Measurements from ENCODE around the gene SNX25.
"Not testable (repeated sequence)": the region's sequence is repeated elsewhere in the genome, so short reads cannot be mapped to it uniquely, and the experiment has no call there.

Gene SNX25

DNA sequence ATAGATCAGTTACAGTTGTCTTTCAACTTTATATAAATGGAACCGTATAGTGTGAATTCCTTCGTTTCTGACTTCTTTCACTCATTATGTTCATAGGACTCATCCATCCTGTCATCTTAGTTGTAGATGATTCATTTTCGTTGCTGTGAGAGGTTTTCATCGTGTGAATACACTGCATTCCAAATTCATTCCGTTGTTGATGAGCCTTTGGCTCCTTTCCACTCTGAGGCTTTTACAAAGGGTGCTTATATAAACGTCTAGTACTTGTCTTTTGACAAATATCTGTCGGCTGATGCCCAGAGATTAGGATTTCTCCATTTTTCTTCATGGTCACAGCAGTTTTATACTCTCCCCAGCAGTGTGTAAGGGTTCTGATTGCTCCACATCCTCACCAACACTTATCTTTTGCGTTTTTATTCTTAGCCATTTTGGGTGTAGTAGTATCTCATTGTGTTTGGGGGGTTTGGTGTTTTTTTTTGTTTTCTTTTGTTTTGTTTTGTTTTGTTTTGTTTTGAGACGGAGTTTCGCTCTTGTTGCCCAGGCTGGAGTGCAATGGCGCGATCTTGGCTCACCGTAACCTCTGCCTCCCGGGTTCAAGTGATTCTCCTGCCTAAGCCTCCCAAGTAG, 137.7 kb downstream of the SNX25 start:
- DNase-seq: no peak

GRCh38 chr4:185351691-185352090, 142.3 kb downstream of the SNX25 start:
- no peak for DNase-seq

DNA sequence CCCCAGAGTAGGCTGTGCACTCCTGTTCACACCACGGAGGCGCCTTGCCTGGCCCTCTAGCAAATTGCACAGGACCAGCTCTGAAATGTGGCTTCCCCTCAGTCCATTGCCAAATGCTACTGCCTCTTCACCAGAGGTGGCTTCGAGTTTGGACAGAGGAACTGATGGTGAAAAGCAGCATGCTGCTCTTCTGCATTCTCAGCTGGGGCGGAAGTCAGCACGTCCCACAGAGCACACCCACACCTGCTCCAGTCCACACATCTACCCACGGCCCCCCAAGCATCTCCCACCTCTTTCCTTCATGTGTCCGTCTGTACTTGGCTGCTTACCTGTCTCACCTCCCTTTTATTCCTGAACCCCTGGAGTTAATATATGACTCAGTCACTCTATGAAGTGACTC, 142.8 kb downstream of the SNX25 start:
- DNase-seq: no peak

- DNase-seq: no peak
These were observed 143.3 kb downstream of the SNX25 start for GRCh38 chr4:185352741-185353140.

DNA sequence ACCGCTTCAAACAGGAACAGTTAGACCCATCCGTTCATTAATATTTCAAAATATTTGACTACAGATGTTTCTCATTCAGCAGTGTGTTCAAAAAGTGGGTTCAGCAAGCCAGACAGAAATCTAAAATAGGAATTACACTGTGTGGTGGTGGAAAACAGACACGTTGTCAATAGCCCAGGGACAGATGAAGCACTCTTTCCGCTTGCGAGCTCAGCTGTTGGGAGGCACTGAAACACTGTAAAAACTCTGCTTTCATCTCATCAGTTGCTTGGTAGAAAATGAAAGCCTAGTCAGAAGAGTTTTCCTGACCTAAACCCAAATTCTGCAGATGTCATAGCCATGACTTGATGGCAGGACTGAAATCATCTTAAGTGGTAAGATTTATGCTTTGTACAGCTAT, 147.8 kb downstream of the SNX25 start:
- DNase-seq: no peak

GRCh38 chr4:185357733-185358440, 148.5 kb downstream of the SNX25 start:
- DNase-seq: no peak

- no peak for DNase-seq
These were observed 149.1 kb downstream of the SNX25 start for GRCh38 chr4:185358514-185358913.

GRCh38 chr4:185358959-185359358, 149.6 kb downstream of the SNX25 start:
- DNase-seq: no peak

DNA sequence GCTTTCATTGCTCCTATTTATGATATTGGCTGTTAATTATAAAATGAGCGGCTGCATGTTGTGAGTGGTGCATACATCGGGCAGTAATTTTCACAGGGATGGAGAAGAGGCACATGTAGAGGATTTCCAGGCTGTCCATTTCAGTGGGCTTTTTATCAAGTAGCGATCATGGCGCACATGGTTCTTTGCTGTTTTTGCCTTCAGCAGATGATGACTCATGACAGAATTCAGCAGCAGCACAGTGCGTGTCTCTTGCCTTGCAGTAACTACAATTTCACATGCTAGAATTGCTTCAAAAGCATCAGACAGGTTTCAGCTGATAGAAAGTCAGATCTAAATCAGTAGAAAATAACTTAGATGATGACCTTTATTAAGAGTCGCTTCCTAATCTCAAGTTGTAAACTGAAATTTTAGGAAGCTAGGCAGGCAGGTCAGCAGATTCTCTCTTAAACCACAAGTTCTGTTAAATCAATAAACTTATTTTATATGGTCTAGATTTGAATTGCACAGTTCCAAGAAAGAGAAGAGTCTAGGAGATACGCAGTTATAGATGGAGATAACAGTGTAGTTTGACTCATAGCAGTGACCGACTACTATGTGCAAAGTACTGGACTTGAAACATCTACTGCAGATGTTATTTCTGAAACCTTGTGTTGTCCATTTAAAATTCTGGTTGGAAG, 150.5 kb downstream of the SNX25 start:
- DNase-seq: no peak

DNA sequence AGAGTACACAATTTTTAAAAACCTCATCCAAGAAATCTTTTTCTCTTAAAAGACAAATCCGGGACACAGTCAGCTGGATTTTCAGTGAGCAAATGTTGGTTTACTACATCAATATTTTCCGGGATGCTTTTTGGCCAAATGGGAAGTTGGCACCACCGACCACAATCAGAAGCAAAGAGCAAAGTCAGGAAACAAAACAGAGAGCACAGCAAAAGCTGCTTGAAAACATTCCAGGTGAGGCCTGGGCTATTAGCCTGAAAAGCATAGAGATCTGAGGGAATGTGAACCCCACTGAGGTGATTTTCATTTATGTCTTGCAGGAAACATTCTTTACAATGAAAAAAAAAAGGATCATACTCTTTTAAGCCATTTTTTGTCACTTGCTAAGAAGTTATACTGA, 152.5 kb downstream of the SNX25 start:
- no peak for DNase-seq

DNA sequence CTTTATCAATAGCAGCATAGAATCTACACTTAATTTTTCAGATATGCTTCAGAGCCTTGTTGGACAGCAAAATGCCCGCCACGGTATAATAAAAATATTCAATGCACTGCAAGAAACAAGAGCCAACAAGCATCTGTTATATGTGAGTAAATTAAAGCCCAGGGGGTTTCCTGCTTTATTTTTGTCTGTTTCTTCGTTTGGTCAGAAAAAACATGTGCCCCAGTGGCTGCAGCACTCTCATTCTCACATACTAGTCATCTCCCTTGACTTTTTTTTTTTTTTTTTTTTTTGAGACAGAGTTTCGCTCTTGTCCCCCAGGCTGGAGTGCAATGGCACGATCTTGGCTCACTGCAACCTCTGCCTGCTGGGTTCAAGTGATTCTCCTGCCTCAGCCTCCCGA, 153.2 kb downstream of the SNX25 start:
- not testable (repeated sequence) for DNase-seq

DNA sequence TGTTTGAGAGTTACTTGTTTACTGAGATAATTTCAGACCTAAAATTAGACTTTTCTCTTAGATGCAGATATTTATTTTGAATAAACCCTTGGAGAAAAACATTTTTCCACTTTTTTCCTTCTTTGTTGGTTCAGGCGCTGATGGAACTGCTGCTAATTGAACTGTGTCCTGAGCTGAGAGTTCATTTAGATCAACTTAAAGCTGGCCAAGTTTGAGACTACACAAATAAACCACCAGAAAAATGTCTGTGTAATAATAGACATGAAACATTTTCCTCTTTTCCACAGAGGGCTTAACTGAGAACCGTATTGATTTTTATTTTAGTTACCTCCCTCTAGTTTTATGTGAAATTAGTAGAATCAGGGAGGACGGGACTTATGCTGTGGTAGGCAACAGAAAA, 153.9 kb downstream of the SNX25 start:
- DNase-seq: no peak

GRCh38 chr4:185364886-185365285, 155.5 kb downstream of the SNX25 start:
- DNase-seq: no peak

DNA sequence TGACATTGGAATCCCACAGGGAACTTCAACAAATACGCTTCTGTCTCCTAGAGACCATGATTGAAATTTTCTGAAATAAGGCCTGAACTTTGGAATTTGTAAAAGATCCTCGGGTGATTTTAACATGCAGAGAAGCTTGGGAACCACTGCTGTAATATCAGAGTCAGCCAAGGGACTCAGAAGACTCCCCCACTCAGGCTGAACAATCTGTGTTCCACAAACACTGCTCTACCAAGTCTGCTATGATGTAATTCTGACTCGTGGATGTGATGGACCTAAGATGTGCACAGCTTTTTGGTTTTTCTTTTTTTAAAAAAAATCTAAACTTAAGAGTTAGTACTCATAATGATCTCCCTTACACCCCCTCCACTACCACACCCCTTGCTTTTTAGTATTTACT, 160.3 kb downstream of the SNX25 start:
- DNase-seq: no peak

DNA sequence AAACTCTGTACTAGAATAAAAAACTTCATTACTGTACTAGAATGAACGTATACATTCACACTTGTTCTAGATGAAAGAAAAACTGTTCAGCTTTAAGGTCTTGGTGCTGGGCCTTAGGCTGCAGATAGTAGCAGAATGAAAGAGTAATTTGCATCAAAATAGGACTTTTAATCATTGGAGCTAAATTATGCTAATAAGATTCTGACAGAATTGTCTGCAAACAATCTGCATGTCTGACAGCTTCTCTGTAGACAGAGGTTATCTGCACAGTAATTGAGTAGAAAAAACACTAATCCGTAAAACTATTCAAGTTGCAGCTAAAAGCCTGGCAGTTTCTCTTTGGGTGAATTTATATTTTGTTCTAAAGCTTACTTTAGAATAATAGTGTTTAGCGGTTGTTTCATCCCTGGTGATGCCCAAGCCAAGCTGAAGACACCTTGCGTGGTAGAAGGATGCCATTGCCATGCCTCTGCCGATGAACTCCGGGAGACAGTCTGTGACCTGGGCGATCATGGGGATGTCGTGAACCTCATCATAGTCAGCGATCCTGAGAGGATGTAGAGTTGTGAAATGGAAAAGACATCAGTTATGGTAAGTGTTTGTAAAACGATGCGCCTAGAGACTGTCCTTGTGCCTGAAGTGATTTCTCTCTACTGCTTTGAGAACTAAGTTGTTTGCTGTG, 161.0 kb downstream of the SNX25 start:
- no peak for DNase-seq

- no peak for DNase-seq
These were observed 162.3 kb downstream of the SNX25 start for GRCh38 chr4:185371702-185372101.

GRCh38 chr4:185374027-185374426, 164.6 kb downstream of the SNX25 start:
- no peak for DNase-seq

- DNase-seq: no peak
These were observed 165.2 kb downstream of the SNX25 start for GRCh38 chr4:185374573-185374972.

GRCh38 chr4:185378264-185378663, 168.9 kb downstream of the SNX25 start:
- no peak for DNase-seq

DNA sequence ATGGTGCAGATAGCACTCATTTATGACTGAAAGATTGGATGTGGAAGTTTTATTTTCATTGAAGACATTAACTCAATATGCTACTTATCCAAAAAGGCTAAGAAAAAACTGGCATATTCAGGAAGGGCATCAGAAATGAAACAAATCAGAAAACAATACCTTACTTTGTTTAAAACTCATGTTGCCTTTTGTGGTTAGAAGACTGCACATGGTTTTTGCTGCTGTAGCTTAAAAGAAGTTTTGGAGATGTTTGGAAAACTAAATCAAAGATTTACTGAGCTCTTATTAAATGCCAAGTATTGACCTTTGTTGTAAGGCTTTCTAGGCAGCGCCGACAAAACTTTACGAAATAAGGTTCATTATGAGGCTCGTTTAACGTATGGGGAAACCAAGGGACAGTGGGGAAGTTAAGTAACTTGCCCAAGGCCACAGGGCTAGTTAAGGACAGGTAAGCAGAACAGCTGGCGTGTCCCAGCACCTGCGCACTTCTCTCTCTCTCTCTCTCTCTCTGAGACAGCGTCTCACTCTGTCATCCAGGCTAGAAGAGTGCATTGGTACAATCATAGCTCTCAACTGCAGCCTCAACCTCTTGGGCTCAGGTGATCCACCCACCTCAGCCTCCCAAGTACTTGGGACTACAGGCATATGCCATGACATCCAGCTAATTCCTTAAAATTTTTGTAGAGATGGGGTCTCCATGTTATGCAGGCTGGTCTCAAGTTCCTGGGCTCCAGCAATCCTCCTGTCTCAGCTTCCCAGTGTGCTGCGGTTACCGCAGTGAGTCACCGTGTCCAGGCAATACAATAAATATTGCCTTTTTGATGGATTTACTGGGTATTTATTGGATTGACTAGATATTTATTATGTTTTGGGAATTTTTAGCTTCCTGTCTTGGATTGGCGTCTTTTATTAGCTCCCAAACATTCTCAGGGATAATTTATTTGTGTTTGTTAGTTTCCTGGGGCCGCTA, 170.2 kb downstream of the SNX25 start:
- DNase-seq: no peak

- DNase-seq: no peak
These were observed 170.9 kb downstream of the SNX25 start for GRCh38 chr4:185380320-185380719.
